NB4 (cell line): ENCODE data around the gene MATN1.

ENCODE experiments used
- DNase-seq: peaks from one replicate; pipeline ENCODE4 v3.0.0; 2010; ENCODE audit warnings: low read depth
- H3K4me3 ChIP-seq: one replicate; pipeline ENCODE4 v1.5.1; 2011; ENCODE audit warnings: mild to moderate bottlenecking, low read depth, low read length, moderate library complexity
- CTCF ChIP-seq: IDR thresholded peaks from one replicate; pipeline ENCODE4 v1.5.1; 2012; ENCODE audit warnings: low read depth, low read length
- MYC ChIP-seq: IDR thresholded peaks from 2 replicates; pipeline ENCODE4 v1.6.1; 2011; ENCODE audit warnings: low read depth, low read length
- POLR2A ChIP-seq: IDR thresholded peaks from 2 replicates; pipeline ENCODE4 v1.6.1; 2011; ENCODE audit warnings: mild to moderate bottlenecking; ENCODE audit not compliant: insufficient read length; ENCODE audit errors: extremely low read depth
- TF ChIP-seq, protein P1 (sequence below): IDR thresholded peaks from 2 replicates; pipeline ENCODE4 v1.6.1; 2011; ENCODE audit warnings: low read depth, low read length

Gene MATN1

DNA sequence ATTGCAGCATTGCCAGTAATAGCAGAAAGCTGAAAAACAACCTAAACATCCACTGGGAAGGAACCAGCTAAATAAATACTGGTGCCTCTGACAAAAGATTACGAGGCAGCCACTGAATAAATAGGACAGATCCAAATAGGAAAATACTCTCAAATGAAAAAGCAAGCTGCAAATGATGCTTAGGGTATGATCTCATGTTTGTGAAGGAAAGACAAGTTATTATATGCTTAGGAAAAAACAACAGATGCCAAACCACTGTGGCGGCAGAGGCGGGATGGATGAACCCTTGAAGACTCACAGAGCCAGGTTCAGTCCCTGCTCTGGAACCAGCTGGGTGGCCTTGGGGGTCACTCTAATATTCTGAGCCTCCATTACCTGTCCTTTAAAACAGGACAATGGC is 41.6 kb downstream of the MATN1 start:
- no peak for DNase-seq
- H3K4me3 ChIP-seq = no peak overlapping the region
- TF ChIP-seq POLR2A = no peak
- TF ChIP-seq, protein P1, sequence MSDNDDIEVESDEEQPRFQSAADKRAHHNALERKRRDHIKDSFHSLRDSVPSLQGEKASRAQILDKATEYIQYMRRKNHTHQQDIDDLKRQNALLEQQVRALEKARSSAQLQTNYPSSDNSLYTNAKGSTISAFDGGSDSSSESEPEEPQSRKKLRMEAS = no peak
- TF ChIP-seq MYC = no peak
- TF ChIP-seq CTCF = no peak

DNA sequence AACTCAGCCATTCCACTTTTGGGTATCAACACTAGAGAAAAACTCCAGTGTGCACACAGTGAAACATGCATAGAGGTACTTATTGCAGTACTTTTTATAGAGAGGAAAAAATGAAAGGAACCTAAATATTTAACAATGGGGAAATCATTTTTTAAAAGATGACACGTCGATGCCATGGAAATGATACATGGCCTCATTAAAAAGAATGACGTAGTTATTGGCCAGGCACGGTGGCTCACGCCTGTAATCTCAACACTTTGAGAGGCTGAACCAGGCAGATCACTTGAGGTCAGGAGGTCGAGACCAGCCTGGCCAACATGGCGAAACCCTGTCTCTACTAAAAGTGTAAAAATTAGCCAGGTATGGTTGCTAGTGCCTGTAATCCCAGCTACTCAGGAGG is 42.5 kb downstream of the MATN1 start:
- no peak overlapping the region for H3K4me3 ChIP-seq
- DNase-seq = no peak
- TF ChIP-seq MYC (no peak), CTCF (no peak), POLR2A (no peak)

GRCh38 chr1:30680429-30680828 is 43.0 kb downstream of the MATN1 start:
- TF ChIP-seq POLR2A = no peak
- TF ChIP-seq, protein P1 = no peak
- TF ChIP-seq CTCF = no peak
- no peak for TF ChIP-seq MYC
- DNase-seq = no peak
- H3K4me3 ChIP-seq = no peak overlapping the region

- TF ChIP-seq POLR2A (no peak), MYC (no peak), CTCF (no peak)
- TF ChIP-seq, protein P1 = no peak
- H3K4me3 ChIP-seq = no peak overlapping the region
- DNase-seq = no peak
Observed at GRCh38 chr1:30679976-30680305, 43.4 kb downstream of the MATN1 start.

DNA sequence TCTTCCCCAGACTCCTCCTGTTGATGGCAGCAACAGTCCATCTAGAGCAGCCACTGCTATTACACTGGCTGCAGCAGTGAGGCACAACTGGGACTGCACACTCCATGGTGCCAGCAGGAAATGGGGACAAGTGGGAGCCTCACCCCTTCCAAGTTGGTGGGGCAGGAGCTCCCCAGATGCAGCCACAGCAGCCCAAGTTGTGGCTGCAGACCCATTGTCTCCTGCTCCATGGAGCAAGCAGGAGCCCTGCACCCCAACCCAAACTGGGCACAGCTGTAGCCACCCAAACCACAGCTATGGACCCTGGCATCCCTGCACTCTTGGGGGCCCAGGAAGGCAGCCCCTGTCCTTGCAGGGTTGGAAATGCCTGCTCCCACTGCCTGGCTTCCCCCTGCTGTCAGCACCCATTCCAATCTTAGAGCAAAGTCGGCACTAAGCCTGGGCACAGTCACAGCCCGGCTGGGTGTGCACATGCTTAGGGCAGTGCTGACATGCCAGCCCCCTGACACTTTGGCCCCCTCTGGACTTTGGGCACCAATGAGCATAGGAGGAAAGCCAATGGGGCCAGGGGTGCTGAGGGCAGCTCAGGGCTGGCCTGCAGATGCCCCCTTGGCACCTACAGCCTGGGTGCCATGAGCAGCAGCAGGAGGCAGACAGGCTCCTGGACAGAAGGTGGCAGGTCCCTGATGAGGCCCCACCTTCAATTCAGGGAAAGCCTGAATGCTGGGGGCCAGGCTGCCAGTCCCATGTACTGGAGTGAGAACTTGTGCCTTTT is 44.0 kb downstream of the MATN1 start:
- no peak for TF ChIP-seq MYC
- H3K4me3 ChIP-seq = no peak overlapping the region
- DNase-seq = no peak

GRCh38 chr1:30678209-30678608 is 45.2 kb downstream of the MATN1 start:
- H3K4me3 ChIP-seq = no peak overlapping the region
- TF ChIP-seq CTCF (no peak), MYC (no peak)
- DNase-seq = no peak
